ENCODE measurements around the gene DUSP28.

- TF ChIP-seq CTCF (IDR thresholded peaks at IDR 0.05): no peak
- no peak for TF ChIP-seq POLR2A (IDR thresholded peaks at IDR 0.05)
Measured at GRCh38 chr2:240611601-240612210, 51.5 kb downstream of the DUSP28 start.
